HG03135 (cell line): Measurements from ENCODE around the gene METTL22.
"Not testable (repeated sequence)": the region's sequence is repeated elsewhere in the genome, so short reads cannot be mapped to it uniquely, and the experiment has no call there.

ENCODE experiments used
- ATAC-seq: cut with Tn5 transposase; IDR thresholded peaks from one replicate; pipeline ENCODE4 v1.9.1; 2021; ENCODE audit warnings: mild to moderate bottlenecking, moderate library complexity; ENCODE audit not compliant: unreplicated experiment

METTL22 gene

GRCh38 chr16:8631373-8631772 is 9.9 kb downstream of the METTL22 start:
- no peak for ATAC-seq

DNA sequence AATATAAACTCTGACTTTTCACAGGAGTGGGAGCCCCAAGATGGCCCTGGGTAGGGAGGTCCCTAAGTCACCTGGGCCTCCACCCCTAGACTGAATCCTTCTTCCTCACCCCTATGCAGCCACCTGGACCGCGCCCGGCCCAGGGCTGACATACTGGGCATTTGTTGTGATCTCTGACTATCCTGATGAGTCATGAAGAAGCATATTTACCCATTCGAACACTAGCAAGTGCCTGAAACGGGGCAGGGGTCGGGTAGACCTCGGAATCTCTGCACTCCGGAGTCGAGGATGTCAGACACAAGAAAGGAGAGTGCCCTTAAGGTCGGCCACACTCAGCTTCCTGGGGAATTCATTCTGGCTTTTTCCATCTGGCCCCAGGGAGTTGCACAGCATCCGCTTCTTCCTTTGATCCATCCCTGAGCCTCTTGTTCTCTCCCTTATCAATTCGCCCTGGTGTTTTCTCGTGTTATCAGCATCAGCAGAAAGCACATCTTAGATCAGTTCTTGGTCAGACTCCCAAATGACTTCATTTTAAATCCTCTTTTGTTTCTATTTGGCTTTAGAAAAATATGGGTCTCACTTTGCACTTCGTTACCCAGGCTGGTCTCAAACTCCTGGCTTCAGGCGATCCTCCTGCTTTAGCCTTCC is 10.4 kb downstream of the METTL22 start:
- no peak for ATAC-seq

DNA sequence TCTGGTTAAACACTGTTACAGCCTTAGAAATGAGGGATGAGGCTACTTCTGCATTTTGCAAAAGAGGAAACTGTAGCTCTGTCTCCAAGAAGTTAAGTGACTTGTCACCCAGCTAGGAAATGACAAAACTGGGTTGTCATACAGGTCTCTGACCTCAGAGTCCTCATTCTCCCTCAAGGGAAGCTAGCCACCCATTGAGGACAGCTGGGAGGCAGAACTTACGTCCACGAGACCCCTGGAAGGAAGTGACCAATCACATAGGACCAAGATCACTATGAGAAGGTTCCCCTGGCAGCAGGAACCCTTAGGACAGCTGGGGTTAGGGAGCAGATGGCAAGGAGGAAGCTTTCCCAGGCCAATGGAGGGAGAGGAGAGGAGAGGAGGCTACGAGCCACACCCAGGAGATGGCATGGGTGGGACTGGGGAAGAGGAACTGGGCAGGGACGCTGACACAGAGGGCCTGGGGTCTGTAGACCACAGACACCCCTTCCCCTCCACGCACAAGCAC is 11.2 kb downstream of the METTL22 start:
- no peak for ATAC-seq

DNA sequence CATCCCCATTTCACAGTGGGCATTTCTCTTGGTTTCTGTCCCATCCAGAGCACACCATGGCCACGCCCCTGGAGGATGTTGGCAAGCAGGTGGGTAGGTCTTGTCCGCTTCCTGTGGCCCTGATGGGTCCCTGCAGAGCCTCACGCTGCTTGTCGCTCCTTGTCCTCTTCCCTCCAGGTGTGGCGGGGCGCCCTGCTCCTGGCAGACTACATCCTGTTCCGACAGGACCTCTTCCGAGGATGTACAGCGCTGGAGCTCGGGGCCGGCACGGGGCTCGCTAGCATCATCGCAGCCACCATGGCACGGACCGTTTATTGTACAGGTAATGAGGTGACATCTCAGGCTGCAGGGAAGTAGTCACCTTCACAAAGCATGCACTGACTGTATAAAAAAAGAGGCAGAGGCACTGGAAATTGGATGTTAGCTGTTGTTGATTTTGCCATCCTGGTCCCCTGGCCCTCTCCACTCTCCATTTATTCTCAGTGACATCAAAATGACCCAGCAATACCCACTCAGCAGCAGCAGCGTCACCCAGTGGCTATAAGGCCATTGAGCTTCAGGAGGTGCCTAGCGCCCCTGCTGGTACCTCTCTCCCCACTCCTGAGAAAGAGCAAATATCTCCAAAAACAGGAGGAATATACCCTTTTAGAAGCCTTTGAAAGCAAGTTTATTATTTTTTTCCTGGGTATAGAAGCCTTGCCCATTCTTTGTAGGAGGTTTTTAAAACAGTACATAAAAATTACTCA is 13.7 kb downstream of the METTL22 start:
- no peak for ATAC-seq

- no peak for ATAC-seq
Measured at GRCh38 chr16:8639694-8640093, 18.2 kb downstream of the METTL22 start.

GRCh38 chr16:8641671-8642070 is 20.2 kb downstream of the METTL22 start:
- ATAC-seq = no peak

GRCh38 chr16:8642146-8642545 is 20.6 kb downstream of the METTL22 start:
- ATAC-seq = no peak

DNA sequence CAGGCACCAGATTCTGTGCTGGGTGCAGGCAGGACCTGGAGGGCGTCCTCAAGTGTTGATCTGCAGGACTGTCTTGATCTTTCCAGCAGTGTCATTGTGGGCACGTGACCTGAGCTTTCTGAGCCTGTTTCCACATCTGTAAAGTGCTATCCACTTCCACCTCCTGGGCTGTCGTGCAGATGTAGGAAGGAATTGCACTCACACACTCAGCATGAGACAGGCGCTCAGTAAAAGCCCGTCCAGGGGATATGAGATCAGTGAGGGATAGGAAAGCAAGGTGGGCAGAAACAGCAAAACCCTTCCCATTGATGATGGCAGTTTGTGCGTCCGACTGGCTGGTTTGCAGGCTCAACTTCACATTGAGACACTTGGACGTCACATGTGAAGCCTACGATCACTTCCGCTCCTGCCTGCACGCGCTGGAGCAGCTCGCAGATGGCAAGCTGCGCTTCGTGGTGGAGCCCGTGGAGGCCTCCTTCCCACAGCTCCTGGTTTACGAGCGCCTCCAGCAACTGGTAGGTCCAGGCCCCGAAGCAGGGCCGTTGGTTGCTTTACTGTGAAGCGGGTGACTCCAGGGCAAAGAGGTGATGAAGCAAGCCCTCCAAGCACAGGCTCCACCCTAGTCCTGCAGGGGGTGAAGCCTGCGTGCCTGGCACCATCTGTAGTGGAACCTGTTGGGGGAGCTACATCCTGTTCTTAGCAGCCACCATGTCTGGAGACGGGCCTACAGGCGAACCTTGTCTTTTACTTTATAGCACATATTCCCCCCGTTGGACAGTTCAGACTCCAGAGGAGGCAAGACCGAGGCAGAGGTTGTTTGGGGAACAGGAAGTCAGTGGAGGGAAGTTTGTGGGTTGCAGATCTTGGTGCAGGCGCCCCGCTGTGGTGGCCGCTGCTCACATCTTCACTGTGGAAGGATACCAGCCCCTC is 23.0 kb downstream of the METTL22 start:
- ATAC-seq = no peak

GRCh38 chr16:8645141-8645521 is 23.6 kb downstream of the METTL22 start:
- no peak for ATAC-seq

GRCh38 chr16:8645831-8646230 is 24.3 kb downstream of the METTL22 start:
- ATAC-seq = no peak

DNA sequence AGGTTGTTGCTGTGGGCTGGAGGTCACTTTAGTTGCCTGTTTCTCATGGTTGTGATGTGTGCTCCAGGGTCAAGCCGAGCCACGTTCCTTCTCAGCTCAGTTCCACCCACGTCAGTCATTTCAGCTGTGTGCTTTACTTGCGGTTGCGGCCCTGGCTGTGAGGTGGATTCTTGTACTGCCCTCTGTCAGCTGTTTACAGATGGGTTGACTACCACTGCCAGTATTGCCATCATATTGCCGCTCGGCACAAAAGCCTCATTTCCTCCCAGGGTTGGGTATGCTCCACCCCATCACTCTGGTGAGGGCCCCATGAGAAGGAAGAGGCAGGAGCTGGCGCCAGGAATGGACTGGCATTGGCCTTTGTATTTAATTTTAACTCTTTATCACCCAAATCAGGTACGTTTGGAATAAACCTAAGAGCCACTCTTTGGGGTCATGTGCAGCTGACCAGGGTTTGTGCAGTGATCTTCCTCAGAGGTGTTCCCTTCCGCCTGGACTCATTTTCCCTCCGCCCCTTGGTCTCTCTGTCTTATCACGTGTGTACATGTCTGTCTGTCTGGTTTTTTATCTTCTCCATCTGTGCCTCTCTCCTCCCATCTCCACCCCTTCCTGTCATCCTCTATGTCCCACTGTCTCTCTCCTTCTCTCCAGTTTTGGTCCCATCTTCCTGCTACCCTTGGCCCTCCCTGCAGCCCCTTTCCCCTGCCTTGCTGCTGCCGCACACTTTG is 25.0 kb downstream of the METTL22 start:
- ATAC-seq = no peak

DNA sequence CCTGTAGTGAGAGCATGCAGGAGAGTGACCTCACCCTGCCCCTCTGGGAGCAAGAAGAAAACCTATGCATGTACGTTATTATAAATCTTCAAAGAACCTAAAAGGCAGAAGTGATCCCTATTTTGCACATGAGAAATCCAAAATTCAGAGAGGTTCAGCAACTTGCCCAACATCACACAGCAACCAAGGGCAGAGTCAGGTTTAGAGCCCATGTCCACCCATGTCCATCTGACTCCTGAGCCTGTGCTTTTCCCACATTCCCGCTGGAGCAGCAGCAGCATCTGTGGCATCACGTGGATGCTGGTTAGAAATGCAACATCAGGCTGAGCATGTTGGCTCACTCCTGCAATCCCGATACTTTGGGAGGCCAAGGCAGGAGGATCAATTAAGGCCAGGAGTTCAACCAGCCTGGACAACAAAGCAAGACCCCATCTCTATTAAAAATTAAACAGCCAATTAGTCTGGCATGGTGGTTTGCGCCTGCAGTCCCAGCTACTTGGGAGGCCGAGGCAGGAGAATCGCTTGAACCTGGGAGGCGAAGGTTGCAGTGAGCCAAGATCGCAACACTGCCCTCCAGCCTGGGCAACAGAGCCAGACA is 26.3 kb downstream of the METTL22 start:
- ATAC-seq = no peak

DNA sequence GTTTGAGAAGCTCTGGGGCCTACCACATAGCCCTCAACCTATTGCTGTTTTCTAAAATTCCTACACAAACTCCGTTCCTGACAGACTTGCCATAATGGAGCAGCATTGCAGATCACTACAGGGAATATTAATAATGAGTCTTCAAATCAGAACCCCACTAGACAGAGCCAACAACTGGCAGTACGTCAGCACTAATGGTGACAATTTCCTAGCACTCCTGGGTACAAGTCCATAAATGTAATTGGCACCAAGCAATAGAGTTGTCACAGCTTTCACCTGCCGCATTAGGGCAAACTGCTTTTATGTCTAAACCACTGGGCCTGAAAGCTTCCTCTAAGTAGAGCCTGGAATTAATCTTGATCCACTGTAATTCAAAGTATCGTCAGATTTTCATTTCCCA is 27.4 kb downstream of the METTL22 start:
- ATAC-seq = no peak

DNA sequence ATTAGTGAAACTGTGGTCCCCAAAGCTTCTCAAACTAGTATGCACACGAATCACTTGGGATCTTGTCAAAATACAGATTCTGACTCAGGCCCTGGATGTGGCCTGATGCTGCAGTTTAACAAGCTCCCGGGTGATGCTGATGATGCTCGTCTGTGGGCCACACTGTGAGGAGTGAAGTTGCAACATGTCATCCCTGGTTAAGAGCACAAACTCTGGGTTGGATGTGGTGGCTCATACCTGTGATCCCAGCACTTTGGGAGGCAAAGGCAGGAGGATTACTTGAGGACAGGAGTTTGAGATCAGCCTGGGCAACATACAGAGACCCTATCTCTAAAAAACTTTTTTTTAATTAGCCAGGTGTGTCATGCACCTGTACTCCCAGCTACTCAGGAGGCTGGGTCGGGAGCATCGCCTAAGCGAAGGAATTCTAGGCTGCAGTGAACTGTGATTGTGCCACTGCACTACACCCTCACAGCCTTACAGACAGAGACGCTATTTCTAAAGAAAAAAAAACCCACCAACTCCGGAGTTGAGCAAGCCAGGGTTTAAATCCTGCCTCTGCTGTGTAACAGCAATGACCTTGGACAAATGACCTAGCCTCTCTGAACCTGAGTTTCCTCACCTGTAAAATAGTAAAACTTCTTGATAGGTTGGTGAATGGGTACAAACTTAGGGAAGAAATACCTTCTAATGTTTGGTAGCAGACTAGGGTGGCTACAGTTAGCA is 28.5 kb downstream of the METTL22 start:
- no peak for ATAC-seq

DNA sequence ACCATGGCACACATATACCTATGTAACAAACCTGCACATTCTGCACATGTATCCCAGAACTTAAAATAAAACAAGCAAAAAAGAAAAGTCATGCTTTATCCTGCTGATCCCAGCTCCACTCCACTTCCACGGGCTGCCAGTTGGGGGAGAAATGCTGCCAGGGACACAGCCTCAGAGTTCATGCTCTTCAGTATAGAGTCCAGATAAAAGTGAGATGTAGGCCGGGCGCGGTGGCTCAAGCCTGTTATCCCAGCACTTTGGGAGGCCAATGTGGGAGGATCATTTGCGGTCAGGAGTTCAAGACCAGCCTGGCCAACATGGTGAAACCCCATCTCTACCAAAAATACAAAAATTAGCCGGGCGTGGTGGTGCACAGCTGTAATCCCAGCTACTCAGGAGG is 30.5 kb downstream of the METTL22 start:
- not testable (repeated sequence) for ATAC-seq

DNA sequence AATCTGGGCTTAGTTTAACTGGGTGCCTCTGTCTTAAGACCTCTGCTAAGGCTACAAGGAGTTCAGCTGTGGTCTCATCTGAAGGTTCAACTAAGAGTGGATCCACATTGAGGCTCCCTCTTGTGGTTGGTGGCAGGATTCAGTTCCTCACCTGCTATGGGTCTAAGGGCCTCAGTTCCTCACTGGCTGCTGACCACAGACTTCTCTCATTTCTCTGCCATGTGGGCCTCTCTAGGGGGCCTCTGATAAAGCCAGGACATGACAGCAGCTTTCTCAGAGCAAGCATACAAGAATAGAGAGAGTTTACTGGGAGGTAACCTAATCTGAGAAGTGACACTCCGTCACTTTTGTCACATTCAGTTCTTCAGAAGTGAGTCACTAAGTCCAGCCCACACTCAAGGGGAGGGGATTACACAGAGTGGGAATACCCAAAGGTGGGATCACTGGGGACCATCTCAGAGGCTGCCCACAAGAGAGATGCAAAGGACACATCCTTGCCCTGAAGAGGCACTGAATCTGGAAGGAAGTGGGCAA is 33.8 kb downstream of the METTL22 start:
- ATAC-seq = peak; percentile 63

DNA sequence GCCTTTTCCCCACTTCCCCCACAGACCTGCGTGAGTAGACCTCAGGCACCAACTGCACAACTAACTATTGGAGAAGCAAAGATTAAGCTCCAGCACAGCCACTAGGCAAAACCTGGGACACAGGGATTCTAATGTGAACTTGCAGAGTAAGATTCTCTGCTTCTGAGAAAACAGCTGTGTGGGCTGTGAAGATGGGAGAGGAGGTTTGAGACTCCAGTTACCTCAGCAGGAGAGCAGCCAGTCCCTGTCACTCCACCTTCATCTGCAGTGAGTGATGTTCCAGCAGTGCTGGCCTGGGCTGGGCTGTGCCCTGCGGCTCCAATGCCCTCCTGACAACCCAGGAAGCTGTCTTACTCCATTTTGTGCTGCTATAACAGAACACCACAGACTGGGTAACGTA is 34.9 kb downstream of the METTL22 start:
- no peak for ATAC-seq

- ATAC-seq = no peak
Measured at GRCh38 chr16:8660841-8661301, 39.4 kb downstream of the METTL22 start.

- ATAC-seq = no peak
Measured at GRCh38 chr16:8661703-8662102, 40.2 kb downstream of the METTL22 start.
